ENCODE data around the gene CBFA2T3.

Gene CBFA2T3

DNA sequence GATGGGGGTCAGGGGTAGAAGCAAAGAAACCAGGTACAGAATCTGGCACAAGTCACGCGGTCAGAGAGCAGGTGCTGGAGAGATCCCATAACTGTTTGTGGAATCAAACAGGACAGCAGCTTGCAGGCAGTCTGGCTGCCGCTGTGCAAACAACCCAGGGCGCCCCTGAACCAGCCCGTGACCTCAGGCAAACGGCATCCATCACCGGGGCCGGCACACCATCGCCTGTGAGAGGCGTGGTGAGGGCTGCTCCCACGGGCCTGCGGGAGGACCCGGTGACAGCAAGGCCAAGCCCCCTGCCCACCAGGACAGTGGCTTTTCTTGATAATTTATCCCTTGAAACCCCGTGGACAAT is 47.9 kb downstream of the CBFA2T3 start:
- H3K4me3 ChIP-seq (replicated peaks; ENCODE audit: low read depth, low read length): no peak overlapping the region
- DNase-seq (ENCODE audit: extremely low read depth, low read depth): no peak
- TF ChIP-seq, protein P1, sequence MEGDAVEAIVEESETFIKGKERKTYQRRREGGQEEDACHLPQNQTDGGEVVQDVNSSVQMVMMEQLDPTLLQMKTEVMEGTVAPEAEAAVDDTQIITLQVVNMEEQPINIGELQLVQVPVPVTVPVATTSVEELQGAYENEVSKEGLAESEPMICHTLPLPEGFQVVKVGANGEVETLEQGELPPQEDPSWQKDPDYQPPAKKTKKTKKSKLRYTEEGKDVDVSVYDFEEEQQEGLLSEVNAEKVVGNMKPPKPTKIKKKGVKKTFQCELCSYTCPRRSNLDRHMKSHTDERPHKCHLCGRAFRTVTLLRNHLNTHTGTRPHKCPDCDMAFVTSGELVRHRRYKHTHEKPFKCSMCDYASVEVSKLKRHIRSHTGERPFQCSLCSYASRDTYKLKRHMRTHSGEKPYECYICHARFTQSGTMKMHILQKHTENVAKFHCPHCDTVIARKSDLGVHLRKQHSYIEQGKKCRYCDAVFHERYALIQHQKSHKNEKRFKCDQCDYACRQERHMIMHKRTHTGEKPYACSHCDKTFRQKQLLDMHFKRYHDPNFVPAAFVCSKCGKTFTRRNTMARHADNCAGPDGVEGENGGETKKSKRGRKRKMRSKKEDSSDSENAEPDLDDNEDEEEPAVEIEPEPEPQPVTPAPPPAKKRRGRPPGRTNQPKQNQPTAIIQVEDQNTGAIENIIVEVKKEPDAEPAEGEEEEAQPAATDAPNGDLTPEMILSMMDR (IDR thresholded peaks at IDR 0.05; ENCODE audit: low read depth, low read length, missing control alignments): no peak

- TF ChIP-seq, protein P1 (IDR thresholded peaks at IDR 0.05; ENCODE audit: low read depth, low read length, missing control alignments): no peak
- no peak for DNase-seq (ENCODE audit: extremely low read depth, low read depth)
- no peak overlapping the region for H3K4me3 ChIP-seq (replicated peaks; ENCODE audit: low read depth, low read length)
Observed at GRCh38 chr16:88928405-88929090, 48.5 kb downstream of the CBFA2T3 start.

GRCh38 chr16:88927661-88928060 is 49.3 kb downstream of the CBFA2T3 start:
- TF ChIP-seq, protein P1 (IDR thresholded peaks at IDR 0.05; ENCODE audit: low read depth, low read length, missing control alignments): no peak
- no peak overlapping the region for H3K4me3 ChIP-seq (replicated peaks; ENCODE audit: low read depth, low read length)
- no peak for DNase-seq (ENCODE audit: extremely low read depth, low read depth)

DNA sequence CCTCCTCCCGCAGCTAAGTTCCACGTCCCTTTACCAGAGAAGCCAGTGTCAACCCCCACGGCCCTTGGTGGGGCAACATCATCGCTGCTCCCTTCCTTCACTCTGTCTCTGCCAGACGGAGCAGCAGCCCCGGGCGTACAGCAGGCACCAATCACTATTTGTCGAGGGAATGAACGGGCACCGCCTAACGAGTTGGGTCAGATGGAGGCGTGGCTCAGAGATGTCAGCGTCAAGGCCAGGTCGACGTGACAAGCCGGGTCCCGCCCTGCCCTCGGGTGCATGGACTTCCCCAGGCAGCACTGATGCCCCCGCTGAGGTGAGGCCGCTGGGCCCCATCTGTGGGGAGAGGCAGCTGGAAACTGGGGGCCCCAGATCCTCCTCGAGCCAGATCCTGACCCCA is 50.0 kb downstream of the CBFA2T3 start:
- no peak for DNase-seq (ENCODE audit: extremely low read depth, low read depth)
- no peak overlapping the region for H3K4me3 ChIP-seq (replicated peaks; ENCODE audit: low read depth, low read length)
- TF ChIP-seq, protein P1 (IDR thresholded peaks at IDR 0.05; ENCODE audit: low read depth, low read length, missing control alignments): no peak

GRCh38 chr16:88926374-88926990 is 50.5 kb downstream of the CBFA2T3 start:
- no peak overlapping the region for H3K4me3 ChIP-seq (replicated peaks; ENCODE audit: low read depth, low read length)
- TF ChIP-seq, protein P1 (IDR thresholded peaks at IDR 0.05; ENCODE audit: low read depth, low read length, missing control alignments): no peak
- no peak for DNase-seq (ENCODE audit: extremely low read depth, low read depth)

- H3K4me3 ChIP-seq (replicated peaks; ENCODE audit: low read depth, low read length): no peak overlapping the region
- TF ChIP-seq, protein P1 (IDR thresholded peaks at IDR 0.05; ENCODE audit: low read depth, low read length, missing control alignments): no peak
- DNase-seq (ENCODE audit: extremely low read depth, low read depth): no peak
Observed at GRCh38 chr16:88925540-88925887, 51.5 kb downstream of the CBFA2T3 start.

All from HFF-Myc (cell line).